Neural progenitor cell (in vitro differentiated cells): ENCODE results near the gene GALNT2. TPM values are rescaled to one million over a fixed set of nuclear protein-coding genes. Genes with fewer than 3 reads are reported as not detected.

Experiments used
- DNase-seq: peaks from one replicate; pipeline ENCODE4 v3.0.0-alpha.2; 2016; ENCODE audit warnings: low spot score
- H2AFZ ChIP-seq: fragments of 200-600 bp; sonication (generic); replicated peaks from 2 replicates; pipeline ENCODE4 v1.6.1; 2016; ENCODE audit warnings: antibody characterized with exemption
- H3F3A ChIP-seq: fragments of 200-600 bp; sonication (generic); 2 replicates; pipeline ENCODE4 v1.6.1; 2016; ENCODE audit warnings: antibody characterized with exemption, low read depth
- H3K27ac ChIP-seq: fragments of 200-600 bp; sonication (generic); 2 replicates; pipeline ENCODE4 v1.5.1; 2016; ENCODE audit warnings: mild to moderate bottlenecking
- H3K27me3 ChIP-seq: fragments of 200-600 bp; sonication (generic); 2 replicates; pipeline ENCODE4 v1.6.1; 2016; ENCODE audit warnings: mild to moderate bottlenecking, moderate library complexity
- H3K36me3 ChIP-seq: fragments of 200-600 bp; sonication (generic); 2 replicates; pipeline ENCODE4 v1.5.1; 2016
- H3K4me1 ChIP-seq: fragments of 200-600 bp; sonication (generic); 2 replicates; pipeline ENCODE4 v1.6.1; 2016; ENCODE audit warnings: mixed run types
- H3K4me2 ChIP-seq: fragments of 200-600 bp; sonication (generic); 2 replicates; pipeline ENCODE4 v1.6.1; 2016
- H3K4me3 ChIP-seq: fragments of 200-600 bp; sonication (generic); 2 replicates; pipeline ENCODE4 v1.5.1; 2016
- H3K79me2 ChIP-seq: fragments of 200-600 bp; sonication (generic); 2 replicates; pipeline ENCODE4 v1.6.1; 2016; ENCODE audit warnings: low read depth
- H3K9ac ChIP-seq: fragments of 200-600 bp; sonication (generic); 2 replicates; pipeline ENCODE4 v1.6.1; 2016
- H3K9me3 ChIP-seq: fragments of 200-600 bp; sonication (generic); 2 replicates; pipeline ENCODE4 v1.5.1; 2016; ENCODE audit warnings: low read depth
- H4K20me1 ChIP-seq: fragments of 200-600 bp; sonication (generic); 2 replicates; pipeline ENCODE4 v1.6.1; 2016; ENCODE audit warnings: low read depth
- H3K27ac Mint-ChIP-seq: 3 replicates; pipeline ENCODE4 v1.8.0; 2021; ENCODE audit warnings: mixed read lengths
- H3K27me3 Mint-ChIP-seq: 2 replicates; pipeline ENCODE4 v1.8.0; 2022; ENCODE audit warnings: low read depth, mild to moderate bottlenecking, inconsistent platforms, moderate library complexity, mixed read lengths; ENCODE audit not compliant: insufficient read depth
- H3K36me3 Mint-ChIP-seq: 3 replicates; pipeline ENCODE4 v1.8.0; 2021; ENCODE audit warnings: mixed read lengths
- H3K4me1 Mint-ChIP-seq: 3 replicates; pipeline ENCODE4 v1.8.0; 2021; ENCODE audit warnings: mixed read lengths
- H3K4me3 Mint-ChIP-seq: 3 replicates; pipeline ENCODE4 v1.8.0; 2021; ENCODE audit warnings: mild to moderate bottlenecking, moderate library complexity, mixed read lengths
- H3K9me3 Mint-ChIP-seq: 3 replicates; pipeline ENCODE4 v1.8.0; 2020; ENCODE audit warnings: mixed read lengths
- CTCF ChIP-seq: fragments of 200-600 bp; sonication (generic); IDR thresholded peaks from 2 replicates; pipeline ENCODE4 v1.5.1; 2017; ENCODE audit warnings: antibody characterized with exemption, mild to moderate bottlenecking
- EZH2 ChIP-seq: fragments of 200-600 bp; sonication (generic); IDR thresholded peaks from 2 replicates; pipeline ENCODE4 v1.6.1; 2017; ENCODE audit warnings: antibody characterized with exemption, mild to moderate bottlenecking, moderate library complexity
- EZH2phosphoT487 ChIP-seq: fragments of 200-600 bp; sonication (generic); IDR thresholded peaks from 2 replicates; pipeline ENCODE4 v1.6.1; 2017; ENCODE audit warnings: antibody characterized with exemption
- total RNA-seq: library from RNA; depleted of rRNA; stranded (reverse); fragments of >200 nt; gene quantifications from 2 replicates; pipeline ENCODE4 v1.2.3, GENCODE V29; 2015; ENCODE audit warnings: low replicate concordance

The GALNT2 gene
- total RNA-seq, 1 donor from 2014 or later, result 37.6 TPM

GRCh38 chr1:230262867-230263567, 196.0 kb downstream of the GALNT2 start:
- H3K9me3 Mint-ChIP-seq, result no peaks in the 10 kb centered on the region
- H3K27ac Mint-ChIP-seq, result no peak overlapping the region
- H3K4me3 Mint-ChIP-seq, result no peak overlapping the region
- Histone ChIP-seq H3K9me3 (no peaks in the 10 kb centered on the region), H3K27ac (no peak overlapping the region), H3K36me3 (no peaks in the 10 kb centered on the region), H3K4me3 (no peak overlapping the region), H3K4me2 (no peak overlapping the region), H3K79me2 (no peaks in the 10 kb centered on the region), H3K27me3 (no peaks in the 10 kb centered on the region), H3F3A (no peaks in the 10 kb centered on the region), H2AFZ (no peak overlapping the region), H3K4me1 (no peaks in the 10 kb centered on the region), H3K9ac (no peak overlapping the region), H4K20me1 (no peaks in the 10 kb centered on the region)
- no peak for TF ChIP-seq CTCF
- TF ChIP-seq EZH2phosphoT487, result no peak
- TF ChIP-seq EZH2, result no peak
- peaks cover 3% of the 10 kb centered on the region for H3K4me1 Mint-ChIP-seq
- no peak for DNase-seq
- H3K36me3 Mint-ChIP-seq, result peaks cover 12% of the 10 kb centered on the region
- H3K27me3 Mint-ChIP-seq, result no peaks in the 10 kb centered on the region

GRCh38 chr1:230263568-230264195, 196.6 kb downstream of the GALNT2 start:
- Mint-ChIP-seq H3K4me1 (peaks cover 4% of the 10 kb centered on the region), H3K27ac (peak overlapping the region; percentile 8), H3K4me3 (no peak overlapping the region), H3K36me3 (peaks cover 10% of the 10 kb centered on the region), H3K27me3 (no peaks in the 10 kb centered on the region), H3K9me3 (no peaks in the 10 kb centered on the region)
- Histone ChIP-seq H3K4me1 (no peaks in the 10 kb centered on the region), H2AFZ (no peak overlapping the region), H3K27ac (no peak overlapping the region), H3K9ac (no peak overlapping the region), H3K36me3 (no peaks in the 10 kb centered on the region), H3K27me3 (no peaks in the 10 kb centered on the region), H3K4me3 (no peak overlapping the region), H3K79me2 (no peaks in the 10 kb centered on the region), H4K20me1 (no peaks in the 10 kb centered on the region), H3K4me2 (no peak overlapping the region), H3K9me3 (no peaks in the 10 kb centered on the region), H3F3A (no peaks in the 10 kb centered on the region)
- DNase-seq, result no peak
- no peak for TF ChIP-seq EZH2phosphoT487
- no peak for TF ChIP-seq EZH2
- no peak for TF ChIP-seq CTCF

- no peak overlapping the region for H3K9ac ChIP-seq
- TF ChIP-seq EZH2phosphoT487 (no peak), CTCF (no peak), EZH2 (no peak)
- no peak overlapping the region for H2AFZ ChIP-seq
- H3F3A ChIP-seq, result no peaks in the 10 kb centered on the region
- H3K4me1 Mint-ChIP-seq, result peaks cover 7% of the 10 kb centered on the region
- no peak for DNase-seq
- no peaks in the 10 kb centered on the region for H3K27me3 ChIP-seq
- H3K36me3 Mint-ChIP-seq, result peaks cover 6% of the 10 kb centered on the region
- no peaks in the 10 kb centered on the region for H3K4me1 ChIP-seq
- H3K27ac Mint-ChIP-seq, result no peak overlapping the region
- no peaks in the 10 kb centered on the region for H3K9me3 ChIP-seq
- H3K27me3 Mint-ChIP-seq, result no peaks in the 10 kb centered on the region
- no peaks in the 10 kb centered on the region for H3K79me2 ChIP-seq
- no peaks in the 10 kb centered on the region for H3K36me3 ChIP-seq
- H3K9me3 Mint-ChIP-seq, result no peaks in the 10 kb centered on the region
- no peak overlapping the region for H3K4me3 Mint-ChIP-seq
- H3K4me2 ChIP-seq, result no peak overlapping the region
- no peaks in the 10 kb centered on the region for H4K20me1 ChIP-seq
- H3K27ac ChIP-seq, result no peak overlapping the region
- H3K4me3 ChIP-seq, result no peak overlapping the region
These were observed 197.3 kb downstream of the GALNT2 start for GRCh38 chr1:230264342-230264741.
